Progenitor cell of endocrine pancreas (in vitro differentiated cells): ENCODE results near the gene KRT40. TPM values are rescaled to one million over a fixed set of nuclear protein-coding genes. Genes with fewer than 3 reads are reported as not detected.
A peak's percentile ranks its signal among the peaks of the same experiment; 100 is the strongest.

Source experiments
- DNase-seq: peaks from one replicate; pipeline ENCODE4 v3.0.0; 2021; ENCODE audit warnings: low spot score; ENCODE audit not compliant: unreplicated experiment
- H3K27ac Mint-ChIP-seq: 2 replicates; pipeline ENCODE4 v1.8.0; 2021; ENCODE audit warnings: mild to moderate bottlenecking, moderate library complexity, mixed read lengths
- H3K27me3 Mint-ChIP-seq: 2 replicates; pipeline ENCODE4 v1.8.0; 2021; ENCODE audit warnings: mixed read lengths
- H3K36me3 Mint-ChIP-seq: 2 replicates; pipeline ENCODE4 v1.8.0; 2022; ENCODE audit warnings: mixed read lengths; ENCODE audit not compliant: insufficient read depth
- H3K4me1 Mint-ChIP-seq: 2 replicates; pipeline ENCODE4 v1.8.0; 2021; ENCODE audit warnings: low read depth, mixed read lengths
- H3K4me3 Mint-ChIP-seq: 2 replicates; pipeline ENCODE4 v1.8.0; 2021; ENCODE audit warnings: low read depth, mild to moderate bottlenecking, moderate library complexity, mixed read lengths
- H3K9me3 Mint-ChIP-seq: 2 replicates; pipeline ENCODE4 v1.8.0; 2021; ENCODE audit warnings: low read depth, mixed read lengths
- total RNA-seq: library from RNA; stranded (reverse); gene quantifications from 2 replicates; pipeline ENCODE4 v1.2.1, GENCODE V29; 2021
- TF ChIP-seq, protein P1 (sequence below): fragments of 200-600 bp; sonication (generic); IDR thresholded peaks from one replicate; pipeline ENCODE4 v1.5.0; 2021; ENCODE audit warnings: antibody characterized with exemption, mild to moderate bottlenecking; ENCODE audit not compliant: unreplicated experiment

KRT40 gene
- total RNA-seq, 1 donor from 2014 or later: not detected

DNA sequence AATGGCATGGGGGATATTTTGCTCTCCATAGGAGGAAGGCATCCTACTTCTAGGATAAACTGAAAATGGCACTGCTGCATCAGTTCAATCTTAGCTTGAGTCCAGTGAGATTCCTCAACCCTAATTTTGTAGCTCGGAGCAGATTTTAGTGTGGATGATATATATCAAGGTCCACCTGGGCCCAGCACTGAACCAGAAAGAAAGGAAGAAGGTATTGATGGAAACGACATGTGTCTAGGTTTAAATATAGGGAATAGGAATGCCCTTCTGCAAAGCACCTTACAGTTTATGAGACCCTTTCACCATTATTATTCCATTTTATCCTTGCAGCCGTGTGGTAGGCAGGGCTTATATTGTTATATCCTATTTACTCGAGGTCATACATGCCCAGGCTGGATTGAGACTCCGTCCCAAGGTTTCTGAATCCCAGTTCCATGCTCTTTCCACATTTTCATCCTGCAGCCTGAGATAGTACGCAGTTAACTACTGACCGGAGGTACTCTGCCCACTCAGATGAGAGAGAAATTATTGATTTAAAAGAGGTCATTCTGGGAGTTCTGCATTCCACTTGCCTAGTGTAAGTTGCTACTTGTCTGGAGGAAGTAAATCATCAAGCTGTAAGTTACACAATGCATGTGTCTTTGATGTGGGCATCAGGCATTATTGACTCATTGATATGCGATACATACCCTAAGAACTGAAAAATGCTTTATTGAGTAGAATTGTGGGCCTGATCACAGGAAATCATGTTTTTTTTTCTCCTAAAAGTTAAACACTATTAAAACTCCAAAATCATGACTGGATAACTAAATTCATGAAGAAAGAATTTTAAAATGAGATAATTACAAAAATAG lies 27.5 kb downstream of the KRT40 start:
- H3K4me1 Mint-ChIP-seq: peaks cover 51% of the 10 kb centered on the region
- peaks cover 5% of the 10 kb centered on the region for H3K9me3 Mint-ChIP-seq
- TF ChIP-seq, protein P1, sequence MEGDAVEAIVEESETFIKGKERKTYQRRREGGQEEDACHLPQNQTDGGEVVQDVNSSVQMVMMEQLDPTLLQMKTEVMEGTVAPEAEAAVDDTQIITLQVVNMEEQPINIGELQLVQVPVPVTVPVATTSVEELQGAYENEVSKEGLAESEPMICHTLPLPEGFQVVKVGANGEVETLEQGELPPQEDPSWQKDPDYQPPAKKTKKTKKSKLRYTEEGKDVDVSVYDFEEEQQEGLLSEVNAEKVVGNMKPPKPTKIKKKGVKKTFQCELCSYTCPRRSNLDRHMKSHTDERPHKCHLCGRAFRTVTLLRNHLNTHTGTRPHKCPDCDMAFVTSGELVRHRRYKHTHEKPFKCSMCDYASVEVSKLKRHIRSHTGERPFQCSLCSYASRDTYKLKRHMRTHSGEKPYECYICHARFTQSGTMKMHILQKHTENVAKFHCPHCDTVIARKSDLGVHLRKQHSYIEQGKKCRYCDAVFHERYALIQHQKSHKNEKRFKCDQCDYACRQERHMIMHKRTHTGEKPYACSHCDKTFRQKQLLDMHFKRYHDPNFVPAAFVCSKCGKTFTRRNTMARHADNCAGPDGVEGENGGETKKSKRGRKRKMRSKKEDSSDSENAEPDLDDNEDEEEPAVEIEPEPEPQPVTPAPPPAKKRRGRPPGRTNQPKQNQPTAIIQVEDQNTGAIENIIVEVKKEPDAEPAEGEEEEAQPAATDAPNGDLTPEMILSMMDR: no peak
- no peaks in the 10 kb centered on the region for H3K27me3 Mint-ChIP-seq
- peak overlapping the region; percentile 2 for H3K4me3 Mint-ChIP-seq
- DNase-seq: no peak
- H3K27ac Mint-ChIP-seq: peak overlapping the region; percentile 95
- H3K36me3 Mint-ChIP-seq: no peaks in the 10 kb centered on the region

DNA sequence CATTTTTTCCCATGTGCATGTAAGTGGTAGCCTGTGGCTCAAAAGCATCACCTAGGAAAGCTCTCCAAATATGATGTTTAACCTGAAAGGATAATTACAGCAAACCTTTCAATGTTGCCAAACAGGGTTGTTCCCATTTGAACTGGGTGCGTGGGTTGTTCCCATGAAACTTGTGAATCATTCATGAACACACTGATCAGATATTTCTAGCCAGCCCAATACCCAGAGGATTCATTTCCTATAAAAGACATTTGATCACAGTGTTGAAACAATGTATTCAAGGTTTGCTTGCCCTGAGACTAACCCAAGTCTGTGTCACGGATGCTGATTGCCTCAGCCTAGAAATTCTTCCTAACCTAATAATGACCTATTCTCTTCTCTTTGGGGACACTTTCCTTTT lies 30.2 kb downstream of the KRT40 start:
- Mint-ChIP-seq H3K9me3 (no peaks in the 10 kb centered on the region), H3K27ac (no peak overlapping the region), H3K36me3 (no peaks in the 10 kb centered on the region), H3K4me1 (peaks cover 48% of the 10 kb centered on the region), H3K27me3 (no peaks in the 10 kb centered on the region), H3K4me3 (no peak overlapping the region)
- DNase-seq: no peak
- TF ChIP-seq, protein P1: no peak

DNA sequence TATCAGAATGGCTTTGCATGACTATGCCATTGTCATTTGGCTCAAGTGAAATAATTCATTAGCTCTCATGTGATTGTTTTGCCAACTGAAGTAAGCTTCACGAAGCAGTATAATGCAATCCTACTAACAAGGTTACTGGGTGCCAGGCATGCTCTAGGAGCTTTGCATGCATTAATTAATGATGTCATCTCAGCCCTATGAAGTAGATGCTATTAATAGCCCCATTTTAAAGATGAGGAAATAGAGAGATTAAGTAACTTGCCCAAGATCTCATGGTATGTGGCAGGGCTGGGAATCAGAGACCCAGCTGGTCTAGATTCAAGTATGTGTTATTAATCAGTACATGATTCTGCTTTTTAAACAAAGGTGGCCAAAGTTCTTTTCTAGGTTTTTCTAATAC lies 31.5 kb downstream of the KRT40 start:
- H3K27ac Mint-ChIP-seq: no peak overlapping the region
- TF ChIP-seq, protein P1: no peak
- no peaks in the 10 kb centered on the region for H3K36me3 Mint-ChIP-seq
- H3K4me3 Mint-ChIP-seq: no peak overlapping the region
- H3K27me3 Mint-ChIP-seq: no peaks in the 10 kb centered on the region
- H3K9me3 Mint-ChIP-seq: no peaks in the 10 kb centered on the region
- no peak for DNase-seq
- H3K4me1 Mint-ChIP-seq: peaks cover 37% of the 10 kb centered on the region

DNA sequence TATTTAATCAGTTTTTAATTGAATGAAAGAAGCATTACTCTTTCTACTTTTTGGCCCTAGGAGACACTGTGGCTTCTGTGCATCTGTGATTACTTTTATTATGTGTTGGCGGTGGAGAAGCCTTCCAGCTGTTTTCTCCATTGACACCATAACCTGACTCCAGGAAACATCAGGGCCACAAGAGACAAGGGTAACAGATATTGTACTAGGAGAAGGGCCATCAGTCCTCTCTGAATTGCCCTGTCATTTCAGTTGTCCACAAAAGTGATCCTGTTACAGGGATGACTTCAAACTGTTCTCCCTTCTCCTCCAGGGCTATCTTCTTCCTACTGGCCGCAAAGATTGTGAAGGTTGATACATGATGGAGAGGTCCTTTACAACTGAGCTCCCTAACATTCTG lies 32.0 kb downstream of the KRT40 start:
- Mint-ChIP-seq H3K4me3 (no peak overlapping the region), H3K36me3 (no peaks in the 10 kb centered on the region), H3K4me1 (peaks cover 33% of the 10 kb centered on the region), H3K27me3 (no peaks in the 10 kb centered on the region), H3K27ac (no peak overlapping the region), H3K9me3 (no peaks in the 10 kb centered on the region)
- TF ChIP-seq, protein P1: no peak
- DNase-seq: no peak

DNA sequence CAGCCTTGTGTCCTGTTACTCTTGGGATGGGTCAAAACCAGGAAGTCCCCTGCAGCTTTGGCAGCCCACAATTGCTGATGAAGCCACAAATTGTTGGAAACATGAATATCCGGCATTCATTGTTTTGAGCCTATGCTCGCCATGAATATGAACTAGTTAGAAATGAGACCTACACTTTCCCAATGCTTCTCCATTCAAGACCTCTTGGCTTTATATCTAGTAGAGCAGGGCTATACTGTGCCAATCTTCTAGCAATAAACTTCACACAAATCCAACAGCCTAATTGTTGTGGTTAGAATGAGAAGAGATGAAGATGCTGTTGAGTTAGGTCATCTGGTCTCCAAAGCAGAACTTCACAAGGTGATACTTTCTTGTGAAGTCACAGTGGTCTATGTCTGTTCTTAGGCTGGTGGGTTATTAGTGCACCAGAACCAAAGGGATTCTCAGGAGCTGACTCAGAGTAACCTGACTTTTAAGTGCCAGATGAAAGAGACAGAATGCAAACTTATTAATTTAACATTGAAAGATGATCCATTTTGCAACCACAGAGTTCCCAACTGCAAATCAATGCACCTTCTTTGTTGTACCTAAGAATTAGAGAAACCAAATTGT lies 33.0 kb downstream of the KRT40 start:
- Mint-ChIP-seq H3K36me3 (no peaks in the 10 kb centered on the region), H3K4me1 (peaks cover 22% of the 10 kb centered on the region), H3K27ac (no peak overlapping the region), H3K4me3 (no peak overlapping the region), H3K27me3 (no peaks in the 10 kb centered on the region), H3K9me3 (no peaks in the 10 kb centered on the region)
- TF ChIP-seq, protein P1: no peak
- no peak for DNase-seq
